Suprapubic skin (tissue), 4 donors: ENCODE data around the gene SEMA3A.

Experiments used
- EP300 ChIP-seq: sonication (generic); formaldehyde crosslinking; IDR thresholded peaks from one replicate; pipeline ENCODE4 v1.6.1; 2017; ENCODE audit warnings: antibody characterized with exemption
- POLR2A ChIP-seq, 2 donors: fragments of 450-650 bp; IDR thresholded peaks; one replicate each; pipeline ENCODE4 v1.6.1; 2017; ENCODE audit warnings: antibody characterized with exemption in 2 of 2, mild to moderate bottlenecking in 2 of 2, moderate library complexity in 2 of 2
- POLR2AphosphoS5 ChIP-seq, 3 donors: sonication (generic); formaldehyde crosslinking; IDR thresholded peaks; one replicate each; pipeline ENCODE4 v1.6.1; 2017; ENCODE audit warnings: antibody characterized with exemption in 3 of 3
- TF ChIP-seq, protein P1 (sequence below), 2 donors: fragments of 200-600 bp in 1 of 2; fragments of 450-650 bp in 1 of 2; sonication (generic) in 1 of 2; IDR thresholded peaks; one replicate each; pipeline ENCODE4 v1.5.1; 2016 to 2019; ENCODE audit warnings: antibody characterized with exemption in 2 of 2, mild to moderate bottlenecking in 1 of 2, moderate library complexity in 1 of 2

DNA sequence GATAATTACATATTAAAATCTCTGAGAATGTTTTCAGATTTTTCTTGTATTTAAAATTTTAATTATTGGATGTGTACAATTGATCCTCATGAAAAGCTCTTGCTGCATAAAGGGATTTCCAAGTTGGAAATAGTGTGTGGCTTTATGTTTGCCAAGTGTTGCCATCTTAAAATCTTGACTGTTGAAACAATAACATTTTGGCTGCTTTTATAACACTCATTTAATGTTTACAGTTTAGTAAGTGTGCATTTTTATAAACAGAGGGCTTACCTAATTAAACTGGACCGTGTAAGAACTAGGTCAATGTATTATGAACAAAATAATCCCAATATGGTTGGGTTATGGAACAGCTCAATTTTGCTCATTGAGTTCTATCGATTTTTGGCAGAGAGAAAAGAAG lies 23.9 kb downstream of the SEMA3A start:
- no peak for TF ChIP-seq EP300
- TF ChIP-seq, protein P1, sequence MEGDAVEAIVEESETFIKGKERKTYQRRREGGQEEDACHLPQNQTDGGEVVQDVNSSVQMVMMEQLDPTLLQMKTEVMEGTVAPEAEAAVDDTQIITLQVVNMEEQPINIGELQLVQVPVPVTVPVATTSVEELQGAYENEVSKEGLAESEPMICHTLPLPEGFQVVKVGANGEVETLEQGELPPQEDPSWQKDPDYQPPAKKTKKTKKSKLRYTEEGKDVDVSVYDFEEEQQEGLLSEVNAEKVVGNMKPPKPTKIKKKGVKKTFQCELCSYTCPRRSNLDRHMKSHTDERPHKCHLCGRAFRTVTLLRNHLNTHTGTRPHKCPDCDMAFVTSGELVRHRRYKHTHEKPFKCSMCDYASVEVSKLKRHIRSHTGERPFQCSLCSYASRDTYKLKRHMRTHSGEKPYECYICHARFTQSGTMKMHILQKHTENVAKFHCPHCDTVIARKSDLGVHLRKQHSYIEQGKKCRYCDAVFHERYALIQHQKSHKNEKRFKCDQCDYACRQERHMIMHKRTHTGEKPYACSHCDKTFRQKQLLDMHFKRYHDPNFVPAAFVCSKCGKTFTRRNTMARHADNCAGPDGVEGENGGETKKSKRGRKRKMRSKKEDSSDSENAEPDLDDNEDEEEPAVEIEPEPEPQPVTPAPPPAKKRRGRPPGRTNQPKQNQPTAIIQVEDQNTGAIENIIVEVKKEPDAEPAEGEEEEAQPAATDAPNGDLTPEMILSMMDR (IDR thresholded peaks at IDR 0.05), result no peak
- TF ChIP-seq POLR2A (IDR thresholded peaks at IDR 0.05), result no peak
- TF ChIP-seq POLR2AphosphoS5 (IDR thresholded peaks at IDR 0.05), result no peak
